Memory B cell (primary cell): Measurements from ENCODE around the gene FBXO24.

Experiments used
- ATAC-seq: fragments of 150-1000 bp; cut with Tn5 transposase; 2 replicates; pipeline ENCODE4 v1.10.0; 2021; ENCODE audit warnings: low read depth, mild to moderate bottlenecking, moderate library complexity
- DNase-seq, 2 donors: peaks; one replicate each; pipeline ENCODE4 v3.0.0; 2022; ENCODE audit warnings: low spot score in 2 of 2
- H3K27ac Mint-ChIP-seq: one replicate; pipeline ENCODE4 v1.8.0; 2022; ENCODE audit warnings: mild to moderate bottlenecking, moderate library complexity, mixed read lengths
- H3K27me3 Mint-ChIP-seq: one replicate; pipeline ENCODE4 v1.8.0; 2022; ENCODE audit warnings: mixed read lengths
- H3K36me3 Mint-ChIP-seq: one replicate; pipeline ENCODE4 v1.8.0; 2022; ENCODE audit warnings: mild to moderate bottlenecking, mixed read lengths
- H3K4me1 Mint-ChIP-seq: one replicate; pipeline ENCODE4 v1.8.0; 2022; ENCODE audit warnings: mixed read lengths
- H3K4me3 Mint-ChIP-seq: one replicate; pipeline ENCODE4 v1.8.0; 2022; ENCODE audit warnings: mild to moderate bottlenecking, moderate library complexity, mixed read lengths
- H3K9me3 Mint-ChIP-seq: one replicate; pipeline ENCODE4 v1.8.0; 2022; ENCODE audit warnings: mixed read lengths

The FBXO24 gene

GRCh38 chr7:100649826-100650565, 63.9 kb downstream of the FBXO24 start:
- Mint-ChIP-seq H3K9me3 (no peaks in the 10 kb centered on the region), H3K27ac (no peak overlapping the region), H3K36me3 (peaks cover 6% of the 10 kb centered on the region), H3K4me3 (no peak overlapping the region), H3K27me3 (peaks cover 23% of the 10 kb centered on the region), H3K4me1 (peaks cover 2% of the 10 kb centered on the region)
- DNase-seq, result no peak
- ATAC-seq, result no peak
